Body of pancreas (tissue), 4 donors: ENCODE data around the gene KIF1C.

Experiments
- POLR2A ChIP-seq, 3 donors: fragments of 450-650 bp; IDR thresholded peaks; one replicate each; pipeline ENCODE4 v1.6.1; 2016; ENCODE audit warnings: antibody characterized with exemption in 3 of 3, mild to moderate bottlenecking in 2 of 3
- TF ChIP-seq, protein P1 (sequence below), 7 experiments: fragments of 450-650 bp in 4 of 7; fragments of 200-600 bp in 3 of 7; sonication (generic) in 3 of 7; IDR thresholded peaks; one replicate each; pipeline ENCODE4 v1.5.1; 2016 to 2019; ENCODE audit warnings: antibody characterized with exemption in 7 of 7

DNA sequence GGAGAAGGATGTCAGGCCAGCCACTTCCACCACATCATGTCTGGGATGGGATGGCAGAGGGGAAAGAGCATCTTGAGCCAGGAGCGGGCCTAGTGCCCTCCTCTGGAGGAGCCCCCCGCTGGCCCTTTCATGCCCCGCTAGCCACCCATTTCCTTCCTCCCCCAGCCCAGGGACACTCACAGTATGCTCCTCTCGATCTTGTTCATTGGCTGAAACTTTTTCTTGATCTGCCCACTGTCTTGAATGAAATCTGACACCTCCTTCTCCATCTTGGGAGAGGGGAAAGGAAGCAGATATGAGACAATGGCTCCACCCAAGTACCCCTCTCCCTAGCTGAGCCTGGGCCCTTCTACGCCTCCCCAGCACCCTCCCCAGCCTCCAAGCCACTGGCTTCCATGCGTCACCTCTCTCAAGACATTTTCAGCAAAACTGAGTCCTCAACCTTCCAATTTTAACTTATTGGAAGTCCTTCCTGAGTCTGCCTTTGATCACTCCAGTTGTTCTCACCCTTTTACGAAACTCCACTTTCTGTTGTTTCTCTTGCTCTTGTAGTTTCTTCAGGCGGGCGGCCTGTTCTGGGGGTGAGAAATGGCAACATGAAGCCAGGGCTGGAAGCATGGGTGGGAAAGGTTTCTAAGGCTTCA, 37.3 kb upstream of the KIF1C start:
- TF ChIP-seq, protein P1, sequence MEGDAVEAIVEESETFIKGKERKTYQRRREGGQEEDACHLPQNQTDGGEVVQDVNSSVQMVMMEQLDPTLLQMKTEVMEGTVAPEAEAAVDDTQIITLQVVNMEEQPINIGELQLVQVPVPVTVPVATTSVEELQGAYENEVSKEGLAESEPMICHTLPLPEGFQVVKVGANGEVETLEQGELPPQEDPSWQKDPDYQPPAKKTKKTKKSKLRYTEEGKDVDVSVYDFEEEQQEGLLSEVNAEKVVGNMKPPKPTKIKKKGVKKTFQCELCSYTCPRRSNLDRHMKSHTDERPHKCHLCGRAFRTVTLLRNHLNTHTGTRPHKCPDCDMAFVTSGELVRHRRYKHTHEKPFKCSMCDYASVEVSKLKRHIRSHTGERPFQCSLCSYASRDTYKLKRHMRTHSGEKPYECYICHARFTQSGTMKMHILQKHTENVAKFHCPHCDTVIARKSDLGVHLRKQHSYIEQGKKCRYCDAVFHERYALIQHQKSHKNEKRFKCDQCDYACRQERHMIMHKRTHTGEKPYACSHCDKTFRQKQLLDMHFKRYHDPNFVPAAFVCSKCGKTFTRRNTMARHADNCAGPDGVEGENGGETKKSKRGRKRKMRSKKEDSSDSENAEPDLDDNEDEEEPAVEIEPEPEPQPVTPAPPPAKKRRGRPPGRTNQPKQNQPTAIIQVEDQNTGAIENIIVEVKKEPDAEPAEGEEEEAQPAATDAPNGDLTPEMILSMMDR (IDR thresholded peaks at IDR 0.05) = no peak
- TF ChIP-seq POLR2A (IDR thresholded peaks at IDR 0.05) = no peak
